Mesenchymal stem cell (in vitro differentiated cells and primary cell): ENCODE measurements around the gene NOL4L.

Source experiments
- DNase-seq: peaks from one replicate; pipeline ENCODE4 v3.0.0-alpha.2; 2013
- H2AFZ ChIP-seq: one replicate; pipeline ENCODE4 v1.6.1; 2013; ENCODE audit warnings: low read depth, mild to moderate bottlenecking, control low read depth, inconsistent platforms, low read length, moderate library complexity
- H2AK5ac ChIP-seq: 2 replicates; pipeline ENCODE4 v1.6.1; 2013; ENCODE audit warnings: low read length, moderate library complexity, mild to moderate bottlenecking, inconsistent platforms; ENCODE audit not compliant: severe bottlenecking
- H2BK120ac ChIP-seq: one replicate; pipeline ENCODE4 v1.6.1; 2013; ENCODE audit warnings: low read depth, mild to moderate bottlenecking, inconsistent platforms, low read length, moderate library complexity
- H2BK12ac ChIP-seq, 2 experiments: one replicate each; pipeline ENCODE4 v1.6.1; 2013; ENCODE audit warnings: inconsistent platforms in 2 of 2, low read length in 2 of 2, mild to moderate bottlenecking in 2 of 2, moderate library complexity in 2 of 2, control low read depth in 1 of 2
- H2BK15ac ChIP-seq: one replicate; pipeline ENCODE4 v1.6.1; 2013; ENCODE audit warnings: mild to moderate bottlenecking, low read depth, inconsistent platforms; ENCODE audit not compliant: poor library complexity, severe bottlenecking
- H2BK5ac ChIP-seq: 2 replicates; pipeline ENCODE4 v1.6.1; 2013; ENCODE audit warnings: low read depth, mild to moderate bottlenecking, low read length, control low read depth, inconsistent platforms; ENCODE audit not compliant: poor library complexity, severe bottlenecking
- H3K14ac ChIP-seq, 2 experiments: one replicate each; pipeline ENCODE4 v1.6.1; 2013; ENCODE audit warnings: inconsistent platforms in 2 of 2, low read length in 2 of 2, control low read depth in 1 of 2, mild to moderate bottlenecking in 1 of 2, moderate library complexity in 1 of 2
- H3K18ac ChIP-seq, 2 experiments: one replicate each; pipeline ENCODE4 v1.6.1; 2013; ENCODE audit warnings: inconsistent platforms in 2 of 2, low read length in 2 of 2, control low read depth in 1 of 2, low read depth in 1 of 2, mild to moderate bottlenecking in 1 of 2
- H3K23ac ChIP-seq, 2 experiments: one replicate each; pipeline ENCODE4 v1.6.1; 2013; ENCODE audit warnings: inconsistent platforms in 2 of 2, low read length in 2 of 2, mild to moderate bottlenecking in 2 of 2, moderate library complexity in 2 of 2, control low read depth in 1 of 2
- H3K27ac ChIP-seq: 2 replicates; pipeline ENCODE4 v1.5.1; 2013; ENCODE audit warnings: mild to moderate bottlenecking, moderate library complexity, low read length, control low read depth, inconsistent platforms; ENCODE audit not compliant: poor library complexity, severe bottlenecking
- H3K27me3 ChIP-seq, 2 experiments: 2 replicates each; pipeline versions ENCODE4 v1.6.1 to v1.7.0; 2013; ENCODE audit warnings: low read length in 2 of 2, mild to moderate bottlenecking in 2 of 2, moderate library complexity in 2 of 2, control low read depth in 1 of 2, inconsistent platforms in 1 of 2; ENCODE audit not compliant: control insufficient read depth in 1 of 2, insufficient read depth in 1 of 2
- H3K36me3 ChIP-seq, 2 experiments: 2 replicates each; pipeline versions ENCODE4 v1.6.1 to v1.7.0; 2013; ENCODE audit warnings: low read length in 2 of 2, control low read depth in 1 of 2, inconsistent platforms in 1 of 2, low read depth in 1 of 2, mild to moderate bottlenecking in 1 of 2; ENCODE audit not compliant: insufficient read depth in 2 of 2, control insufficient read depth in 1 of 2
- H3K4ac ChIP-seq, 2 experiments: one replicate each; pipeline ENCODE4 v1.6.1; 2013; ENCODE audit warnings: inconsistent platforms in 2 of 2, low read length in 2 of 2, mild to moderate bottlenecking in 2 of 2, moderate library complexity in 2 of 2, control low read depth in 1 of 2, low read depth in 1 of 2
- H3K4me1 ChIP-seq: 2 replicates; pipeline ENCODE4 v1.6.1; 2013; ENCODE audit warnings: low read depth, low read length, control low read depth; ENCODE audit not compliant: control insufficient read depth, insufficient read depth
- H3K4me2 ChIP-seq: 2 replicates; pipeline ENCODE4 v1.6.1; 2013; ENCODE audit warnings: low read length, mild to moderate bottlenecking, inconsistent platforms; ENCODE audit not compliant: poor library complexity, severe bottlenecking
- H3K4me3 ChIP-seq, 2 experiments: 2 replicates each; pipeline versions ENCODE4 v1.5.1 to v1.7.0; 2013; ENCODE audit warnings: low read length in 2 of 2, mild to moderate bottlenecking in 2 of 2, control low read depth in 1 of 2, low read depth in 1 of 2; ENCODE audit not compliant: insufficient read depth in 1 of 2
- H3K79me1 ChIP-seq: replicated peaks from 2 replicates; pipeline ENCODE4 v1.6.1; 2013; ENCODE audit warnings: mild to moderate bottlenecking, control low read depth, low read length, inconsistent platforms; ENCODE audit not compliant: poor library complexity, severe bottlenecking
- H3K9ac ChIP-seq: 2 replicates; pipeline ENCODE4 v1.7.0; 2013; ENCODE audit warnings: mild to moderate bottlenecking, low read length, moderate library complexity
- H3K9me3 ChIP-seq: 2 replicates; pipeline ENCODE4 v1.7.0; 2013; ENCODE audit warnings: mild to moderate bottlenecking, low read length; ENCODE audit not compliant: control insufficient read depth
- H4K8ac ChIP-seq: one replicate; pipeline ENCODE4 v1.6.1; 2013; ENCODE audit warnings: inconsistent platforms, mild to moderate bottlenecking, low read length, moderate library complexity
- H4K91ac ChIP-seq: one replicate; pipeline ENCODE4 v1.6.1; 2013; ENCODE audit warnings: mild to moderate bottlenecking, low read length, inconsistent platforms
- WGBS: methylation state at CpG from one replicate; pipeline ENCODE4 v1.1.7; 2013; ENCODE audit warnings: mixed read lengths; 5-methylcytosine and 5-hydroxymethylcytosine counted together

NOL4L gene

DNA sequence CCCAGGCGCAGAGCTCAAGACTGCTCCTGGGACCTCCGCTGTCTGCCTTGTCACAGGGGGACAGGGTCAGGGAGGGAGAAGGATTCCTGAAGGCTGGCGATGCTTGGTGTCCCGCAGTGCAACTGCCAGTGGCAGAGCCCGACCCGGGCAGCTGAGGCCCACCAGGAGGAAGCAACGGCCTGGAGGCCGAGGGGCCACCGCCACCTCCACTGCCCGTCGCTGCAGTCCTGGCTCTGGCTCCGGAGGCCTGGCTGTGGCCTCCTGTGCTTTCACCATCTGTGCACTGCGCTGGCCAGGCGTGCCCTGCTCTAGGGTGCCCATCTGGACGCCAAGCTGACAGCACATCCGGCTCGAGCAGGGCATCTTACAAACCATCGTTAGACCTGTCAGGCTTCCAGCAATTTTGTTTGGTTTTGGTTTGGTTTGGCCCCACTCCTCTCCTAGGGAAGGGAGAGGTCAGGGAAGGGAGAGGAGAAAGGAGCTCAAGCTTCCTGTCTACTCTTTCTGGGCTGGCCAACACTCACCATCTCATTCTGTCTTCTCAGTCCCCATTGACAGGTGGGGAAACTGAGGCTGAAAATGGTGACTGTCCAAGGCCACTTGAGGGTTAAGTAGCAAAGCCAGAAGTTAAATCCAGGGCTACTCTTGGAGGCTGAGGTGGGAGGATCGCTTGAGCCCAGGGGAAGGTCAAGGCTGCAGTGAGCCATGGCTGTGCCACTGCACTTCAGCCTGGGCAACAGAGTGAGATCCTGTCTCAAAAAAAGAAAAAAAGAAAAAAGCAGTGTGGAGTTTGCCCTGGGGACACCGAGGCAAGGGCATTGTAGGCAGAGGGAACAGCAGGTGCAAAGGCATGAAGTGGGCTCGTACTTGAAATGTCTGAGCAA, 37.7 kb upstream of the NOL4L start:
- H3K27ac ChIP-seq, result no peak overlapping the region
- H2BK120ac ChIP-seq, result no peak overlapping the region
- no peak for DNase-seq
- no peaks in the 10 kb centered on the region for H3K9me3 ChIP-seq
- H3K4ac ChIP-seq, result no peak overlapping the region
- no peak overlapping the region for H2AK5ac ChIP-seq
- H3K36me3 ChIP-seq, result no peaks in the 10 kb centered on the region
- no peak overlapping the region for H3K14ac ChIP-seq
- H3K9ac ChIP-seq, result no peak overlapping the region
- no peak overlapping the region for H4K91ac ChIP-seq
- peaks cover 13% of the 10 kb centered on the region for H3K4me1 ChIP-seq
- H3K79me1 ChIP-seq, result no peaks in the 10 kb centered on the region
- WGBS, result 83% methylated on average over 21 of the region's 21 CpGs
- H2BK15ac ChIP-seq, result peak overlapping the region; percentile 26
- no peak overlapping the region for H3K4me2 ChIP-seq
- H2BK12ac ChIP-seq, result no peak overlapping the region
- H3K4me3 ChIP-seq, result no peak overlapping the region
- no peak overlapping the region for H3K23ac ChIP-seq
- H4K8ac ChIP-seq, result no peak overlapping the region
- no peak overlapping the region for H3K18ac ChIP-seq
- H2AFZ ChIP-seq, result no peak overlapping the region
- no peak overlapping the region for H2BK5ac ChIP-seq
- H3K27me3 ChIP-seq, result peaks cover 14 to 86% of the 10 kb centered on the region in 2 experiments

DNA sequence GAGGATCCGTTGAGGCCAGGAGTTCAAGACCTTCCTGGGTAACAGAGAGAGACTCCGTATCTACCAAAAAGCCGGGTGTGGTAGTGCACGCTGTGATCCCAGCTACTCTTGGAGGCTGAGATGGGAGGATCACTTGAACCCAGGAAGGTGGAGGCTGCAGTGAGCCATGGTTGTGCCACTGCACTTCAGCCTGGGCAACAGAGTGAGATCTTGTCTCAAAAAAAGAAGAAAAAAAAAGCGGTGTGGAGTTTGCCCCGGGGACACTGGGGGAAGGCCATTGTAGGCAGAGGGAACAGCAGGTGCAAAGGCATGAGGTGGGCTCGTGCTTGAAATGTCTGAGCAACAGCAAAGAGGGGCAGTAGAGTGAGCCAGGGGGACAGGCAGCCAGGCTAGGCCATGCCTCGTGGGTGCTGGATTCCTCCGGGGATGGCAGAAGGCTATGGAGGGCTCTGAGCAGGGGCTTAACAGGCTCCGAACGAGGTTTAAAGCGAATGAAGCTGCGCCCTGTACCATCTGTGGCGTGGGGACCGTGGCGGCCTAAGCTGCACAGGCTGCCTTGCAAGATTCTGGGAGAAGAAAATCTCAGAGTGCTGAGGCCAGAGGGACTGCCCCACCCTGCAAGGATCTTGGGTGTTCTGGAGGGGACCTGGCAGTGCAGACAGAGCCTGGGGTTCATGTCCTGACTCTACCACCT, 36.9 kb upstream of the NOL4L start:
- no peak overlapping the region for H3K9ac ChIP-seq
- H3K4ac ChIP-seq, result no peak overlapping the region
- no peak for DNase-seq
- H3K4me1 ChIP-seq, result peaks cover 5% of the 10 kb centered on the region
- H3K23ac ChIP-seq, result no peak overlapping the region
- H3K36me3 ChIP-seq, result no peaks in the 10 kb centered on the region
- H3K27ac ChIP-seq, result no peak overlapping the region
- no peaks in the 10 kb centered on the region for H3K9me3 ChIP-seq
- H4K91ac ChIP-seq, result no peak overlapping the region
- no peak overlapping the region for H3K4me3 ChIP-seq
- no peak overlapping the region for H2AFZ ChIP-seq
- 84% methylated on average over 16 of the region's 16 CpGs for WGBS
- H2BK120ac ChIP-seq, result no peak overlapping the region
- H2BK12ac ChIP-seq, result no peak overlapping the region
- peaks cover 14 to 84% of the 10 kb centered on the region in 2 experiments for H3K27me3 ChIP-seq
- no peak overlapping the region for H2AK5ac ChIP-seq
- no peak overlapping the region for H3K14ac ChIP-seq
- no peak overlapping the region for H4K8ac ChIP-seq
- no peaks in the 10 kb centered on the region for H3K79me1 ChIP-seq
- no peak overlapping the region for H3K18ac ChIP-seq
- H2BK15ac ChIP-seq, result no peak overlapping the region
- H3K4me2 ChIP-seq, result no peak overlapping the region
- no peak overlapping the region for H2BK5ac ChIP-seq

GRCh38 chr20:32621071-32621890, 36.1 kb upstream of the NOL4L start:
- Histone ChIP-seq H3K9ac (no peak overlapping the region), H3K79me1 (no peaks in the 10 kb centered on the region), H3K14ac (no peak overlapping the region), H4K8ac (no peak overlapping the region), H3K27ac (no peak overlapping the region), H3K4me2 (no peak overlapping the region), H2BK12ac (no peak overlapping the region), H3K9me3 (no peaks in the 10 kb centered on the region), H2AFZ (no peak overlapping the region), H3K18ac (no peak overlapping the region), H3K27me3 (peaks cover 15 to 84% of the 10 kb centered on the region in 2 experiments), H2BK120ac (no peak overlapping the region), H2BK5ac (no peak overlapping the region), H3K23ac (no peak overlapping the region), H4K91ac (no peak overlapping the region), H3K4me1 (no peaks in the 10 kb centered on the region), H2BK15ac (no peak overlapping the region), H2AK5ac (no peak overlapping the region), H3K36me3 (no peaks in the 10 kb centered on the region), H3K4me3 (no peak overlapping the region), H3K4ac (no peak overlapping the region)
- WGBS, result 58% methylated on average over 3 of the region's 5 CpGs
- DNase-seq, result no peak

GRCh38 chr20:32619586-32619985, 34.5 kb upstream of the NOL4L start:
- Histone ChIP-seq H2BK15ac (no peak overlapping the region), H3K4me3 (no peak overlapping the region), H3K9ac (no peak overlapping the region), H4K91ac (no peak overlapping the region), H2AK5ac (no peak overlapping the region), H2BK5ac (no peak overlapping the region), H2BK12ac (no peak overlapping the region), H2BK120ac (no peak overlapping the region), H3K14ac (no peak overlapping the region), H3K4ac (no peak overlapping the region), H3K79me1 (no peaks in the 10 kb centered on the region), H3K4me2 (no peak overlapping the region), H4K8ac (no peak overlapping the region), H3K4me1 (no peaks in the 10 kb centered on the region), H3K23ac (no peak overlapping the region), H3K9me3 (no peaks in the 10 kb centered on the region), H3K27ac (no peak overlapping the region), H2AFZ (no peak overlapping the region), H3K36me3 (no peaks in the 10 kb centered on the region), H3K27me3 (peaks cover 21 to 81% of the 10 kb centered on the region in 2 experiments), H3K18ac (no peak overlapping the region)
- no peak for DNase-seq
- WGBS, result 38% methylated on average over 8 of the region's 8 CpGs
